BJ (cell line): ENCODE data around the gene PRSS38. TPM values are rescaled to one million over a fixed set of nuclear protein-coding genes. Genes with fewer than 3 reads are reported as not detected.
"Not testable (repeated sequence)": the region's sequence is repeated elsewhere in the genome, so short reads cannot be mapped to it uniquely, and the experiment has no call there.

Experiments
- CTCF ChIA-PET: fragments of 350-600 bp; formaldehyde crosslinking; extraction: SDS; loops from one replicate; lab custom pipeline; 2021; ENCODE audit warnings: antibody characterized with exemption, inconsistent platforms; lab: Yijun Ruan, JAX
- POLR2A ChIA-PET: fragments of 300-600 bp; sonication (Branson Sonifier 250); formaldehyde crosslinking; extraction: SDS; loops from one replicate; lab custom pipeline; 2021; ENCODE audit warnings: antibody characterized with exemption; lab: Charles Lee
- DNase-seq: peaks from one replicate; pipeline ENCODE4 v3.0.0-alpha.2; 2011; ENCODE audit warnings: low read depth
- H3K27me3 ChIP-seq: 2 replicates; pipeline ENCODE4 v1.6.0; 2011; ENCODE audit warnings: low read length; ENCODE audit not compliant: control insufficient read depth, insufficient read depth
- H3K36me3 ChIP-seq: 2 replicates; pipeline ENCODE4 v1.5.1; 2011; ENCODE audit warnings: low read length; ENCODE audit not compliant: control insufficient read depth, insufficient read depth
- H3K4me3 ChIP-seq: 2 replicates; pipeline ENCODE4 v1.5.1; 2011; ENCODE audit warnings: low read depth, mild to moderate bottlenecking, control low read depth, low read length
- polyA plus RNA-seq: library from polyadenylated mRNA; depleted of rRNA; stranded (reverse); fragments of >200 nt; gene quantifications from 2 replicates; pipeline ENCODE4 v1.2.3, GENCODE V29; 2011
- TF ChIP-seq, protein P1 (sequence below): IDR thresholded peaks from 2 replicates; pipeline ENCODE4 v1.5.1; 2011; ENCODE audit warnings: low read depth, mild to moderate bottlenecking, control low read depth, inconsistent platforms, low read length, moderate library complexity; ENCODE audit not compliant: insufficient read depth

The PRSS38 gene
- polyA plus RNA-seq, 1 experiment, result not detected

- peak; percentile 20 for DNase-seq
- TF ChIP-seq, protein P1, sequence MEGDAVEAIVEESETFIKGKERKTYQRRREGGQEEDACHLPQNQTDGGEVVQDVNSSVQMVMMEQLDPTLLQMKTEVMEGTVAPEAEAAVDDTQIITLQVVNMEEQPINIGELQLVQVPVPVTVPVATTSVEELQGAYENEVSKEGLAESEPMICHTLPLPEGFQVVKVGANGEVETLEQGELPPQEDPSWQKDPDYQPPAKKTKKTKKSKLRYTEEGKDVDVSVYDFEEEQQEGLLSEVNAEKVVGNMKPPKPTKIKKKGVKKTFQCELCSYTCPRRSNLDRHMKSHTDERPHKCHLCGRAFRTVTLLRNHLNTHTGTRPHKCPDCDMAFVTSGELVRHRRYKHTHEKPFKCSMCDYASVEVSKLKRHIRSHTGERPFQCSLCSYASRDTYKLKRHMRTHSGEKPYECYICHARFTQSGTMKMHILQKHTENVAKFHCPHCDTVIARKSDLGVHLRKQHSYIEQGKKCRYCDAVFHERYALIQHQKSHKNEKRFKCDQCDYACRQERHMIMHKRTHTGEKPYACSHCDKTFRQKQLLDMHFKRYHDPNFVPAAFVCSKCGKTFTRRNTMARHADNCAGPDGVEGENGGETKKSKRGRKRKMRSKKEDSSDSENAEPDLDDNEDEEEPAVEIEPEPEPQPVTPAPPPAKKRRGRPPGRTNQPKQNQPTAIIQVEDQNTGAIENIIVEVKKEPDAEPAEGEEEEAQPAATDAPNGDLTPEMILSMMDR, result no peak
- ChIA-PET CTCF (no interaction called here), POLR2A (no interaction called here)
- Histone ChIP-seq H3K27me3 (peaks cover 3% of the 10 kb centered on the region; the same call in 1 of the 2 replicates), H3K36me3 (no peaks in the 10 kb centered on the region), H3K4me3 (no peak overlapping the region)
These were observed 54.4 kb downstream of the PRSS38 start for GRCh38 chr1:227869851-227870305.

- TF ChIP-seq, protein P1, result no peak
- ChIA-PET CTCF (no interaction called here), POLR2A (no interaction called here)
- no peak for DNase-seq
- Histone ChIP-seq H3K36me3 (no peaks in the 10 kb centered on the region), H3K4me3 (no peak overlapping the region), H3K27me3 (peaks cover 3% of the 10 kb centered on the region; the same call in 1 of the 2 replicates)
These were observed 54.9 kb downstream of the PRSS38 start for GRCh38 chr1:227870366-227870765.

DNA sequence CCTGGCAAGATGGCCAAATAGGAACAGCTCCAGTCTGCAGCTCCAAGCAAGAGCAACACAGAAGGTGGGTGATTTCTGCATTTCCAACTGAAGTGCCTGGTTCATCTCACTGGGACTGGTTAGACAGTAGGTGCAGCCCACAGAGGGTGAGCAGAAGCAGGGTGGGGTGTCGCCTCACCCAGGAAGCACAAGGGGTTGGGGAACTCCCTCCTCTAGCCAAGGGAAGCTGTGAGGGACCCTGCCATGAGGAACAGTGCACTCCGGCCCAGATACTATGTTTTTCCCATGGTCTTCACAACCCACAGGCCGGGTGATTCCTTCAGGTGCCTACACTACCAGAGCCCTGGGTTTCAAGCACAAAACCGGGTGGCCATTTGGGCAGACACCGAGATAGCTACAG lies 56.4 kb downstream of the PRSS38 start:
- H3K4me3 ChIP-seq, H3K36me3 ChIP-seq, POLR2A ChIA-PET, DNase-seq, H3K27me3 ChIP-seq: not testable (repeated sequence)
- CTCF ChIA-PET, result interaction anchor here (1.4 kb wide), 1 partner anchor 9 kb away, joined by 3 read pairs; no protein-coding TSS in a partner anchor

GRCh38 chr1:227877810-227878209 lies 62.3 kb downstream of the PRSS38 start:
- H3K4me3 ChIP-seq, POLR2A ChIA-PET, CTCF ChIA-PET, DNase-seq, H3K36me3 ChIP-seq, H3K27me3 ChIP-seq: not testable (repeated sequence)

DNA sequence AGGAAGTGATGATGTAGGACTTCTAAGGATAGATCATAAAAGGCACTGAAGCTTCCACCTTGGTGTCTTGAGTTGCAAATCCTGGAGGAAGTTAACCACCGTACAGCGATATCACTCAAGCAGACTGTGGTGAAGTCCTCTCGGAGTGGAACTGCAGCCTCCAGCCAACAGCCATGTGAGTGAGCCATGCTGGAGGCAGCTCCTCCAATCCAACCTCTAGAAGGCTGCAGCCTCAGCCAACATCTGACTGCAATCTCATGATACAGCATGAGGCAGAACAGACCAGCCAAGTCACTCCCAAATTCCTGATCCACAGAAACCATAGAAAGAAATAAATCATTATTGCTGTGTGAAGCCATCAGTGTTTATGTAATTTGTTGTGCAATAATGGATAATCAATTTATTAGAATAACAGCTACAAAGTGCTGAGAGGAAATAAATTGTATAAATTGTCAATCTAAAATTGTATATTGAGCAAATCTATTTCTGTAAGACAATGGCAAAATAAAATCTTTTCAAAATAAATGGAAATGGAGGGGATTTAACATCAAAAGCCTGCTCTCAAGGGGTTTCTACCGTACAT lies 65.0 kb downstream of the PRSS38 start:
- TF ChIP-seq, protein P1, result no peak
- CTCF ChIA-PET, result interaction anchor here (1.0 kb wide), 1 partner anchor 9 kb away, joined by 3 read pairs; no protein-coding TSS in a partner anchor
- no peak overlapping the region for H3K4me3 ChIP-seq
- no peaks in the 10 kb centered on the region for H3K36me3 ChIP-seq
- POLR2A ChIA-PET, result no interaction called here
- no peak for DNase-seq
- H3K27me3 ChIP-seq, result no peaks in the 10 kb centered on the region

- CTCF ChIA-PET, result no interaction called here
- Histone ChIP-seq H3K27me3 (no peaks in the 10 kb centered on the region; the same call in 1 of the 2 replicates), H3K4me3 (no peak overlapping the region)
These were observed 67.6 kb downstream of the PRSS38 start for GRCh38 chr1:227883073-227883520.

More at GRCh38 chr1:227883073-227883520, 67.6 kb downstream of the PRSS38 start:
- H3K36me3 ChIP-seq, result no peaks in the 10 kb centered on the region
- POLR2A ChIA-PET, result no interaction called here
- TF ChIP-seq, protein P1, result no peak
- no peak for DNase-seq
